Activated CD4-positive, alpha-beta T cell treated with anti-CD3 and anti-CD28 coated beads for 48 hours (primary cell): ENCODE measurements around the gene FAM98A.
A peak's percentile ranks its signal among the peaks of the same experiment; 100 is the strongest.

ENCODE experiments used
- DNase-seq: peaks from one replicate; pipeline ENCODE4 v3.0.0-alpha.2; 2020

Gene FAM98A

DNA sequence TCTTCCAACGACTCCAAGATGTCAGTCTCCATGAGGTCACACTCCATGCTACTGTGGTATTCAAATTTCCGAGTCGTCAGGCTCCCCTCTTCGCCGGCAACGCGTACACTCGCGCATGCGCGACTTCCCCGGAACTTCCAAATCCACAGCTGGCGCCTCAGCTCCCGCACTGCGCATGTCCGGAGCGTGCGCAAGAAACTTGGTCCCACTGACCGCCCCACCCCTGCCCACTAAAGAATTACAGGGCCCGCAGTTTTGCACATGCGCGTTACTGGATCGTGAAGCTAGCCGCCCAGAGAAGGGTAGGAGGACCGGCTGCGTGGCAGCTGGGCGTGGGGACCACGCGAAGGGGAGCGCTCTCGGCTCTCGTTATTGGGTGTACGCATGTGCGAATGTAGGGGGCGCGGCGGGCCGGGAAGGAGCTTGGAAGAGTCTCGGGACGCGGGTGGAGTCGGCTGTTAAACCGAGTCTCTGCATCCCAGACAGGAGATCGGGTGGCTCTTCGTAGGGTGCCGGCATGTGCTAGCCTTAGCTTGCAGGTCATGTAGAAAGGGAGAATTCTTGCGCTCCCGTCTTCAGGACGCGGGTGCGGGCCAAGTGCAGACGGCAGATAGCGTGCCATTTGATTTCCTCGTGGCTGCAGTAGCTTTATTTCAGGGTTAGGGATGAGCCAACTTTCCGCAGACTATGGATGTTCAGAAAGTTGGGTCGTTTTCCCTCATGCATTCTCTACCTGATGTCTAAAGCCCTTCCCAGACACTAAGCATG lies at the start of gene FAM98A:
TSS of gene FAM98A (minus strand) at position 125 of the 768 bp plus-strand sequence. CDS start at position 47, 78 bp downstream.
- peak; percentile 99 for DNase-seq

DNA sequence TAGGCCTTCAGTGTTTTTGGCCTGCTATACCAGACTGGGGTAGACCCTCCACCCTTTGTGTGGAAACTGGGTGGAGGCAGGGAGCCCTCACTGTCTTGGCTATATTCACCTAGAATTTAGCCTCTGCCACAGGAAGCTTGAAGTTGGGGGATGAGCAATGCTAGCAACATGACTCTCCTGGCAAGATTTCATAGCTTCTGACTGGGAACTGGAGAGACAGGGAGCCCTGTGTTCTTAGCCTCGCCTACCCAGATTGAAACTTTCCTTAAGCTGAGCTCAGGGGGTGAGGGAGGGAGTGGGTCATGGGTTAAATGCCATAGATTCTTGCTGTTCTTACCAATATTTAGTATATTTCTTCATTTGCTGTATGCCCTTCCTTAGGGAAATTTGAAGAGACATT lies 46.8 kb upstream of the FAM98A start:
- DNase-seq = no peak

DNA sequence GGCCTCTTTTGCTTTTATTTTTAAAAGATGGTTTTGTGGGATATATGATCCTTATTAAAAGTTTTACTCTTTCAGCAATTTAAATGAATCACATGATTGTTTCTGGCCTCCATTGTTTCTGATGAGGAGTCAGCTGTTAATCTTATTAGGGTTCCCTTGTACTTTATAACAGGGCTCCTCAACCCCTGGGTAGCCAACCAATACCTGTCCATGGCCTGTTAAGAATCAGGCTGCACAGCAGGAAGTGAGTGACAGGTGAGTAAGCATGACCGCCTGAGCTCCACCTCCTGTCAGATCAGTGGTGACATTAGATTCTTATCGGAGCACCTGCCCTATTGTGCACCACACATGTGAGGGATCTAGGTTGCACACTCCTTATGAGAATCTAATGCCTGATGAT lies 45.1 kb upstream of the FAM98A start:
- DNase-seq = no peak

DNA sequence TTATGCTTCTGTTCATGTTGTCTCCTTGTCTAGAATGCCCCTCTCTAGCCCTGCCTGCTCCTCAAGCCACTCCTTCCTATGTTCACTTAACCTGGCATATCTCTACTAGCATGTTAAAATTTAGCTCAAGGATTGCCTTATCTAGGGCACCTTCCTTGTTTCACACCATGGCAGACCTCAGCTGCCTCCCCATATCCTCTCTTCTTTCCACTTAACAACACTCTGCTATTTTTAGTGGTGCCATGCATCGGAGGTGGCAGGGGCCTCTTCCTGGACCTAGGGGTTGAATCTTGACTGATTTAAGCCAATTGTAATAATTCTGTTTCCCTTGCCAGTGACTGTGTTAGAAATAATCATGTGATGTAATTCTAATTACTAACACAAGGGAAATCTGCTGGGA lies 36.9 kb upstream of the FAM98A start:
- no peak for DNase-seq

DNA sequence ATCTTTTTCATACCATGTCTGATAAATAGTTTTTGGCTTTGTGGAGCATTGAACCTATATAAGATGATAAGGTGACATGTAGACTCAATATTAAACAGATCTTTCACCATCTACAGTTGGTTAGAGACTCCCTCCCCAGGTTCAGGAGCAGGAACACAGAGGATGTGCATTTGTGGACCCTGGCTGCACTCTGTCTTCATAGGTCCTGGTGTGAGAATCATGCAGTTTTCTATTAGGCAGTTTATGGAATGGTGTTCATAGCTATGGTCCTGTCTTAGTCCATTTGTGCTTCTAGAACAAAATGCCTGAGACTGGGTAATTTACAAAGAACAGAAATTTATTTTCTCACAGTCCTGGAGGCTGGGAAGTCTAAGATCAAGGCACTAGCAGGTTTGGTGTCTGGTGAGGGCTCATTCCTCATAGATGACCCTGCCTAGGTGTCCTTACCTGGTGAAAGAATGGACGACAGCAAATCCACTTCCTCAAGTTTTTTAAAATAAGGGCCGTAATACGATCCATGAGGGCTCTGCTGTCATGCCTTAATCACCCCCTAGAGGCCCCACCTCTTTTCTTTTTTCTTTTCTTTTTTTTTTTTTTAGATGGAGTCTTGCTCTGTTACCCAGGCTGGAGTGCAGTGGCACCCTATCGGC lies 35.3 kb upstream of the FAM98A start:
- no peak for DNase-seq

- DNase-seq = no peak
These were observed 34.2 kb upstream of the FAM98A start for GRCh38 chr2:33633315-33633714.

- no peak for DNase-seq
These were observed 33.7 kb upstream of the FAM98A start for GRCh38 chr2:33632831-33633230.

DNA sequence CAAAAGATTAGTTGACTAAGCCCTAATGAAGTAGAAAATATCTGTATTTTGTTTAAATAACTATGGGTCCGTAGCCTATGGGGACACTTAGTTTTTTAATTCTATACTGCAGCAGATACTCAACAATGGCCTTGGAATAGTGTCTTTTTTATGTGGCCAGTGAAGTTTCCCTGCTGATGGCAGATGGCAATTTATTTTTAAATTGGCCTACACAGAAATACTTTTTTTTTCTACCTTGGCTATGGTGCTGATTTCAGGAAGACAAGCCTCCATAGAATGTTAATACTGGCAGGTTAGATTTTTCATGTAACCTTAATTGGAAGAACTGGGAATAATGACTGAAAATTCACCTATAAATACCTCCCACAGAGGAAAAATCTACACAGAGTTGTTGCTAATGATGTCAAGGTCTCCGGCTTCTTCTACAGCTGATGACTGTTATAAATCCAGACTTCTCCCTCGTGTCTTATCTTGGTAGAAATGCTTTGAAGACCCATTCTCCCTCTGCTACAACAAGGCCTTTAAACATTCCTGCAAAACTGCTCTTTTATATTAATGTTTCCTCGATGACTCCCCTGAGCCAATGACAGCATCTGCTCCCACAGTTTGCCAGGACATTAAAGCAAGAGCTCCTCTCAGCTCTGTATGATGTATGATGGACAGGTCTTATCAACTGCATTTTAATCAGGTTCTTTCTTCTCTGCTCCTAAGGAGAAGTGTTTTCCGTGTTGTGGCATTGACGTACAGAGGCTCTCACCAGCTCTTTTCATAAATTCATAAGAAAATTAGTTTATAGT lies 29.1 kb upstream of the FAM98A start:
- no peak for DNase-seq

DNA sequence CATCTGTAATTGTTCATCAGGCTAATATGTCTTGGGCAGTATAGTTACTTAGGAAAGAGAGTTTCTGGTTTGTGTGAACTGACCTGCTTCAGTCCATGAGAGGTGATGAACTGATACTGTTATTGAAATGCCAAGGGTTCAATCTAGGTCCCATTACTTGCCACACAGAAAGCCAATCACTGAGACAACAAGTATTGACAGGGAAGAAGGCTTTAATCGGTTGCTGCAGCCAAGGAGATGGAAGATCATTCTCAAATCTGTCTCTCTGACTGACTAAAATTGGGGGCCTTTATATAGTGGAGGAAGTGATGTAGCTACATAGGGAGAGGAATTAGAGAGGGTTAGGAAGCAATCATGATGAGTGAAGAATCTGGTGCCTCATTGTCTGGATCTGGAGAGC lies 19.9 kb upstream of the FAM98A start:
- no peak for DNase-seq

DNA sequence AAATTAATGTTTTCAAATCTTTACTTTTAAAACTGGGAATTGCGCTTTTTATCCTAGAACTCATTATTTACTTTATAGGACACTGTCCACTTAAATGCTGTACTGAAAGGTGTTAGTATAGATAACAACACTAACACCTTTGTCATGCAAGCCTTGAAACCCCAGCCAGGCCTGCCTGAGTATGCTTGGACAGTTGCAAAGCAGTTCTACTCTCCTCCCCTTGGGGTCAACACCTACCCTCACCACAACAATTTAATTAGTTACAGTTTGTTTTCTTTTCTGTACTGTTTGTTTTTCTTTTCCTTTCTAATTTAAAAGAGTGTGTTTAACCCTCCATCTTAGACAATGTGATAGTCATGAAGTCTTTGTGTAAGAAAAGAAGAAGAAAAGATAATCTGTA lies 18.9 kb upstream of the FAM98A start:
- DNase-seq = no peak

GRCh38 chr2:33617401-33617800 lies 18.3 kb upstream of the FAM98A start:
- no peak for DNase-seq

GRCh38 chr2:33616873-33617272 lies 17.8 kb upstream of the FAM98A start:
- DNase-seq = no peak

DNA sequence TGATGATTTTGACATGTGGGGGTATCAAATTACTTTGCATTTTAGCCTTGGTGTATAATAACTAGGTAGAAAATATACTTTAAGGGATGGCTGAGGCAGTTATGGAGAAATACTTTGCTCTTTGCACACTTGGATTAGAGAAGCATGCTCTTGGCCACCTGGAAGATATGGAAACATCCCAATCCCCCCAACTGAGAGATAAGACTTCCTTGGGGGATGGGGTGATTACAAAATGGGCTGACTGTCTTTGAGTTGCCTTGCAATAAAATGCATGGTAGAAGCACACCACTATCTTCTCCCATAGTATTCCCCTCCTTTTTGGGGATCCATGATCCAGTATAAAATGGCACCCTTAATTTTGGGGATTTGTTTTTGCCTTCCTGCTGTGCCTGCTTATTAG lies 15.1 kb upstream of the FAM98A start:
- DNase-seq = no peak

DNA sequence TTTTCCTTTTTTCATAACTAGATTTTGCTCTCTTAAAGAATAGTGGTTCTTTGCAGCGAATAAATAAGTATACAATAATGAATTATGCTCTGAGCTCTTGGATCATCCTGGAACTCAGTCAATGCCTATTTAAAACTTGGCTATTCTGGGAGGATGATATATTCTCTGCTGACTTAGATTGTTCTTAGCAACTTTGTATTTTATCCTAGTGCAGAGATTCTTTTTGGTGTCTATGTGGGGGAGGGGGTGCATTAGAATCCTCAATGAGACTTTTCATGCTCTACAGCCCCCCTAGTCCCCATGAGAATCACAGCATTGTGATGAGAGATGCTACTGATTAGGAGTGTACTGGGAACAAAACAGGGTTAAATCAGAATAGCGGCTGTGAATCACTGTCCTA lies 8.8 kb upstream of the FAM98A start:
- DNase-seq = no peak

GRCh38 chr2:33607251-33607721 lies 8.2 kb upstream of the FAM98A start:
- no peak for DNase-seq

DNA sequence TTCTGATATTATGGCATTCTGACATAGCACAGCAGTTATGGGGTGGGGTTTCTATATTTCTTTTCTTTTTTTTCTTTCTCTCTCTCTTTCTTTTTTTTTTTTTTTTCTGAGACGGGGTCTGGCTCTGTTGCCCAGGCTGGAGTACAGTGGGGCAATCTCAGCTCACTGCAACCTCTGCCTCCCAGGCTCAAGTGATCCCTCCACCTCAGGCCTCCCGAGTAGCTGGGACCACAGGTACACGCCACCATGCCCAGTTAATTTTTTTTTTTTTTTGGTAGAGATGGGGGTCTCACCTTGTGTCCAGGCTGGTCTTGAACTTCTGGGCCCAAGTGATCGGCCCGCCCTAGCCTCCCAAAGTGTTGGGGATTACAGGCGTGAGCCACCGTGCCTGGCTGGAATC lies 7.5 kb upstream of the FAM98A start:
- no peak for DNase-seq

DNA sequence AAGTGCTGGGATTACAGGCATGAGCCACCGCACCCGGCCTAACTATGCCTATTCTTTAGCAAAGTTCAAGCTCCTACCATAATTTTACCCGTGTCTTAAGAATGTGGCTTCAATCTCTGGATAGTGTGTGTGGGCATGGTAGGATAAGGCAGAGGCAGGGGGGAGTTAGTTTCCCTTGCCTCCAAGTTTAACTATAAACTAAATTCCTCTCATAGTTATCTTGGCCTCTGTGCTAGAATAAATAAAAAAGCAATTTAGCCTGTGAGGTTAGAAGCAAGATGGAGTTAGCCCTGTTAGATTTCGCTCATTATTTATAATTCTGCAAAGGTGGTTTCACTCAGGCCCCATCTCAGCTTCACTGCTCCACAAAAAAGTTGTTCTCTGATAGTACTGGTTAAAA lies 7.0 kb upstream of the FAM98A start:
- no peak for DNase-seq

- no peak for DNase-seq
These were observed 6.0 kb upstream of the FAM98A start for GRCh38 chr2:33605056-33605455.

- DNase-seq = no peak
These were observed 4.3 kb upstream of the FAM98A start for GRCh38 chr2:33603416-33603815.

DNA sequence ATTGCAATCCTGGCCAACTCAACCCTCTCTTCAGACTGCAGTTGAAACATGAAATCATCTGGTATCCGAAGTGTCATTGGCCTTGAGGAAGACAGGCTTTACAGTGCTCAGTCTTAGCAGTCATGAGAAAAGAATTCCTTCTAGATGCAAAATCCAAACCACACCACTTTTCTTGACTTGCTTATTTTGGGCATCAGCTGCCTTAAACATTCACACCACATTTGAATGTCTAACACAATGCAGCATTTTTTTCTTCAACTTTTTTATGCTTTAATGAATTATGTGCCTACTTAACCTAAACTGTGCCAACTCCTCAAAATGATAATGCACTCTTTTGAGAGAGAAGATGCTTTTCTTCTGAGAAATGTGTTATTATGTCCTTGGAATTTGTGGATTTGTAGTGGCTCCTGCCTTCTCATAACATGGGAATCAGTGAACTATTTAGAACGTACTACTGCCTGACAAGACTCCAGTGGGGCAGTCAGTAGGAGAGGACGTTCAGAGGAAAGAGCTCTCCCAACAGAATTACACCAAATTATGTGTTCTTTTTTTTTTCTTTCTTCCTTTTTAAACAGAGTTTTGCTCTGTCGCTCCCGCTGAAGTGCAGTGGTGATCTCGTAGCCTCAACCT lies 3.2 kb upstream of the FAM98A start:
- DNase-seq = no peak

GRCh38 chr2:33599943-33600192 lies 769 bp upstream of the FAM98A start:
- no peak for DNase-seq

DNA sequence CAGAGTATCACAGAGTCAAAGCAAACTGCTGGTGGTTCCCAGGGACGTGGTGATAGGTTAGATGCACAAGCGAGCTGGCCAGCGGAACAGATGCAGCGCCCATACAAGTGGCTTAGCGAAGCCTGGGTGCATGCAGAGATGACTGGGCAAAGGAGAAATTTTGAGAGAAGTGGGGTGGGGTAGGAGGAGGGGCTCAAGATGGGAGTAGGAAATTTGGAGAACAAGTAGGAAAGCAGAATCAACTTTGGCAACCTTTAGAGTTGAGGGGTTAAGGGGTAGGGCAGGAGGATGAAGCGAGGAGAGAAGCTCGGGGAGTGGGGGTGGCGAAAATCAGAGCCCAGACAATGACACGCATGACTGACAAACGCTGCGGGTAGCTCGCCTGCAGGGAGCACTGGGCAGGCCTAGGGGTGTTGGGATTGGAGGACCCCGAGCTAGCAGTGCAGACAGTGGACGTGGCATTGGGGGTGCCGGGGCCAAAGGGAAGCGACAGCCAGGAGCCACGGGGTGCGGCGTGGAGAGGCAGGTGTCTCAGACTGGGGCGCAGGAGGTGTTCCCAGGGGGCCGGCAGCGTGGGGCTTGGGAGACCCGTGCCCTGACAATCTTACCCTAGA lies 431 bp downstream of the FAM98A start:
- peak; percentile 69 for DNase-seq

- no peak for DNase-seq
These were observed 2.1 kb downstream of the FAM98A start for GRCh38 chr2:33597026-33597425.
